Hypothalamus (tissue), 51 donors: ENCODE data around the gene SCML1.
A peak's percentile ranks its signal among the peaks of the same experiment; 100 is the strongest.
"Not testable (repeated sequence)": the region's sequence is repeated elsewhere in the genome, so short reads cannot be mapped to it uniquely, and the experiment has no call there.

ENCODE experiments used
- DNase-seq, 51 donors: peaks; one replicate each; lab custom pipeline; 2025; lab: John Stamatoyannopoulos, UW

SCML1 gene

GRCh38 chrX:17737986-17738713 lies 857 bp downstream of the SCML1 start:
- DNase-seq, result peak in 20 of 51 donors; percentile 0 to 39 (median 2)

GRCh38 chrX:17738737-17739535 lies 1.6 kb downstream of the SCML1 start:
- no peak for DNase-seq

- no peak for DNase-seq
These were observed 3.1 kb downstream of the SCML1 start for GRCh38 chrX:17740137-17741122.

GRCh38 chrX:17741123-17741511 lies 3.8 kb downstream of the SCML1 start:
- DNase-seq, result no peak

- DNase-seq, result no peak
These were observed 6.6 kb downstream of the SCML1 start for GRCh38 chrX:17743913-17744312.

GRCh38 chrX:17744896-17745523 lies 7.7 kb downstream of the SCML1 start:
- no peak for DNase-seq

- no peak for DNase-seq
These were observed 10.4 kb downstream of the SCML1 start for GRCh38 chrX:17747692-17748091.

- DNase-seq, result no peak
These were observed 11.4 kb downstream of the SCML1 start for GRCh38 chrX:17748684-17749083.

GRCh38 chrX:17750436-17750835 lies 13.1 kb downstream of the SCML1 start:
- no peak for DNase-seq

- DNase-seq, result no peak
These were observed 21.1 kb downstream of the SCML1 start for GRCh38 chrX:17758382-17758781.

- DNase-seq, result no peak
These were observed 22.7 kb downstream of the SCML1 start for GRCh38 chrX:17759990-17760389.

- DNase-seq, result no peak
These were observed 30.4 kb downstream of the SCML1 start for GRCh38 chrX:17767734-17768133.

GRCh38 chrX:17768997-17769396 lies 31.7 kb downstream of the SCML1 start:
- no peak for DNase-seq

- no peak for DNase-seq
These were observed 32.5 kb downstream of the SCML1 start for GRCh38 chrX:17769701-17770269.

- no peak for DNase-seq
These were observed 36.1 kb downstream of the SCML1 start for GRCh38 chrX:17773221-17773876.

GRCh38 chrX:17774053-17774452 lies 36.8 kb downstream of the SCML1 start:
- DNase-seq, result no peak

GRCh38 chrX:17778997-17779396 lies 41.7 kb downstream of the SCML1 start:
- no peak for DNase-seq

GRCh38 chrX:17779434-17779833 lies 42.1 kb downstream of the SCML1 start:
- no peak for DNase-seq

- not testable (repeated sequence) for DNase-seq
These were observed 49.5 kb downstream of the SCML1 start for GRCh38 chrX:17786554-17787347.
